Right renal pelvis (tissue), 4 donors: ENCODE results near the gene ZNF148. TPM values are rescaled to one million over a fixed set of nuclear protein-coding genes. Genes with fewer than 3 reads are reported as not detected.
A peak's percentile ranks its signal among the peaks of the same experiment; 100 is the strongest.
"Not testable (repeated sequence)": the region's sequence is repeated elsewhere in the genome, so short reads cannot be mapped to it uniquely, and the experiment has no call there.

Experiments
- DNase-seq, 4 donors: peaks; one replicate each; pipeline ENCODE4 v3.0.0-alpha.2; 2013; ENCODE audit warnings: low read depth in 4 of 4, low spot score in 3 of 4, missing footprints in 1 of 4
- polyA plus RNA-seq, 4 donors: library from polyadenylated mRNA; unstranded; fragments of 120-200 nt; gene quantifications; one replicate each; pipeline ENCODE4 v1.2.1, GENCODE V29; 2013; ENCODE audit not compliant: insufficient read length in 4 of 4

Gene ZNF148
- polyA plus RNA-seq, 4 donors: 37.8 to 49.8 (median 48.7) TPM

DNA sequence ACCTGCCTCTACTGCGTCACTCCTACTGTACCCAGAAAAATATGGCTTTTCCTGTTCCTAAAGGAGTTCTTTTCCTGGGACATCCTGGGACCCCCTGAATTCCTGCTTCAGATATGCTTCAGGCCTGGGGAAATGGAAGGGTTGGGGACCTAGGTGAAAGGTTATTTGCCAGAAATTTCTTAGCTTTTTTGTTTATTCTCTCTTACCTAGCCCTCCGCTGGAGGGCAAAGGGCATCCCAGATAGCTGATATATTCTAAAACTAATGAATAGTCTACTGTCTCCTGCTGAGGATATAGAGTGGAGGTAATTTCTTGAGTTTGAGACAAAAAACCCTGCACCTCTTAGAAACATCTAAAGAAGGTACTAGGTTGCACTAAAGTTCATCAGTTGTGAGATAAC is 3.6 kb upstream of the ZNF148 start:
- no peak for DNase-seq

DNA sequence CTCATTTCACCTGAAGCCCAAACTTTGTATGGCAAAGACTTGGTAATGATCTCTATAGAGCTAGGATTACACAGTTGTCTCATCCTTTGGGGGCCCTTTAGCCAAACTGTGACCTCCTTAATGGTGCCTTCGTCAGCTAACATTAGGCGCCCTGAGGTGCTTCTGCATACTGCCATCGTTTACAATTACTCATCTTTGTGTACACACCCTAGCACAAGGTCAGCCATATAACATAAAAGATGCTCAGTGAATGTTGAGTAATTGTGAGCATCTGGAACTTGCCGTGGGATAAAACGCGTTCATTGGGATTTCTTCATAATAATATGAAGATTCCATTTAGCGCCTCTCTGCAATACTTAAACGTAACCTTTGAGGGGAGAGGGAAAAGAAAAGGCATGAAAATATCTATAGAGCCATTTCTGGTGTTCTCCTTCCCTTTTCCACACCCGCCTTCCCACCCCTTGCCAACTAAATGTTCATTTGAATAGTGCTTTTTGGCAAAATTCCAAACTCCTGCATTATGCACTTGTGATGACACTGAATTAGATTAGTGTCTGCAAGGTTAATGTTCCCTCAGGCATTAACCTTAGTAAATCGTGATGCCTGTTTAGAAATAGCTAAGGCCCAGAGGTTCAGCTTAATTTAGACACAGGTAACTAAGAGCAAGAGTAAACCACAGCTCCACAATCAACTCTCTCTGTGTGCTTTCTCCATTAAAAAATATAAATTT is 990 bp upstream of the ZNF148 start:
- DNase-seq: no peak

DNA sequence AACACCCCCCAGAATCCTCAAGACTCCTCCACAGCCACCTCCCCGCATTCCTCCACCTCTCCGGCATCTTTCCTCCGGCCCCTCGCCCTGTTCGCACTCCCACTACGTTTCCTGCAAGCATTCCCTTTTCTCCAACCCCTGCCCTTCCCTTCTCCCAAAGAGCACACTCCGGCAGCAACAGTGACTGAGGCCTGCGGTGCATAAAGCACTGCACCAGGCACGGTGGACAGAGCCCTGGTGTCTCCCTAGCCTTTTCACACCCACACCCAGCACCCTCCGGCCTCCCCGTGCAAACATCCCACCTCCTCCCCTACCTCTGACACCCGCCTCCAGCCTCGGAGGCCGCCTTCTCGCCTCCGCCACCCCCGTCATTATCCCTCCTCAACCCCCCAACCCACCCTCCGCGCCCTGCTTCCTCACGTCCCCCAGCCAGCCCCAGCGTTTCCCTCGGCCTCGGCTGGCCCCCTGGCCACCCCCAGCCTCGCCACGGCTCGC is 577 bp downstream of the ZNF148 start:
- no peak for DNase-seq

DNA sequence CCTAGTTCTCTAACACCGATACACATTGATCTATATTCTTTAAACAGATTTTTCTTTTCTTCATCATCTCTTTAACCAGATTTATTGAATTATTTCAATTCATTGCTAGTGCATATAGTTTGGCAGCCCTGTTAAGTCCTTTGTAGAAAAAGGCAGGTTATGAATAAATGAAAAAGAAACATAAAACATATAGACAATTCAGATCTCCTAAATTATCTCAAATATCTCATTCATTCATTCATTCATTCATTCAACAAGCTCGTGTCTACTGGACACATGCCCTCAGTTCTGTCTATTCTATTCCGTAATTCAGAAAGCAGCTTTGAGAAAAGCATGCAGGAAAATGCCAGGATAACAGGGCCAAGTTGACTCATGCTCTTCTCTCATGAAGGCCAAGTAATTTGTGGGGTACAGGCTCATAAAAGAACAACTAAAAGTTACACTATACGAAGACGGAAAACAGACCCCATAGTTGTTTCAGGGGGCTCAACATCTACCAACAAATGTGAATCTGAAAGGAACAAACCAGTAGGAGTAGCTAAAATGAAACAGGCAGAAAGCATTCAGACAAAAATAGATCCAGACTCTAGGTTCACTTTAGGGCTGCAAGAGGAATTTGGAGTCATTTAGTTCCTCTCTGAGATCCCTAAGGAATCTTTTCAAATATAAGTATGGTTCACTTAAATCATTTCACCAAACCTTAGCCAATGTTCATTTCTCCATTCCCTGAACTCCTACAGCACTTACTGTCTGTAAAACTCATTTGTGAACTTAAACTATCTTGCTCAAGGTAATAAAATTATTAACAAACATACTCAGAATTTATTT is 7.5 kb downstream of the ZNF148 start:
- DNase-seq: no peak

DNA sequence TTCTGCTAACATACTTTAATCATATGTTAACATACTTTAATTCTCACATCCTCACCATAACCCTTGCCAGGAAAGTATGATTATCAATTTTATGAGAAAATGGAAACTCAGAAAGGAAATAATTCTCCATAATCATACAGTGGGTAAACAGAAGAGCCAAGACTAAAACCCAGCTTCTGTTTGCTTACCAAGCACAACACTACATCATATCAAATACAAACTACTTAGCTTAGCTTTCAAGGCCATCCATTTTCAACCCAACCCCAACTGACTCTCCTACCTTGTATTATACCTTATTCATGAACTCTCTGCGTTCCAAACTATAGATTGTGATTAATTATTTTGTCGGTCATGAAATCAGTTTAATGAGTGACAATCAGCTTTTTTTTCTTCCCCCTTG is 9.0 kb downstream of the ZNF148 start:
- DNase-seq: no peak

DNA sequence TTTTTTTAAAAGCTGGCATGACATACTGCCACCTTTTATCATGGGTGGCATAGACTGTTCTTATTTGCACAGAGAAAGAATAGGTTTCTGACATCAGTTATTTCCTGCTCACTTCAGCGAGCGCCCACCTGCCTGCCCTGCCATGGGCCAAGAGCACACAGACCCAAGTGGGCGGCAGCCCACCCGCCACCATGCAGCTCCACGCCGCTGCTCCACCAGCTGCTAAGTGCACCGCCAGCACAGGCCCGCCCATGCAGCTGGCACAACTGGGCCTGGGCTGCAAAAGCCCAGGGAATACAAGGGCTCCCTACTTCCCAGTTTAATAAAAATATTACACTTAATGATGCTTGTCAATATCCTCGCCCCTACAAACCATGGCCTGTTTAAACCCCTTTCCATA is 15.4 kb downstream of the ZNF148 start:
- DNase-seq: no peak

DNA sequence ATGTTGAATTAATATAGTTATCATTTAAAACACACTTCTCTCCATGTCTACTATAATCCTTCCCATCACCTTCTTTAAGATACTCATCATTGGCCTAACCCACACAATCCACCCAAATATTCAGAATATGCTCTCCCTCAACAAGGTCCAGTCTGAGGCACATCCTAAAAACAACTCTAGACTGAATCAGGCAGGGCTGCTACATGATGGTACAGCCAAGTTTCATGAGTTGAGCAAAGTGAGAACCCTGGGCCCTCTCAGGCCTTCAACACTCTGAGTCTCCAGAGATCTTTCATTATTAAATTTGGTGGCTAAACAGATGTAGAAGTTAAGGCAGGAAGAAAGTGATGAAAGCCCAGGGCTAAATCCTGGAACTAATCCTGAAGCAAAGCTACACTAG is 16.2 kb downstream of the ZNF148 start:
- no peak for DNase-seq

DNA sequence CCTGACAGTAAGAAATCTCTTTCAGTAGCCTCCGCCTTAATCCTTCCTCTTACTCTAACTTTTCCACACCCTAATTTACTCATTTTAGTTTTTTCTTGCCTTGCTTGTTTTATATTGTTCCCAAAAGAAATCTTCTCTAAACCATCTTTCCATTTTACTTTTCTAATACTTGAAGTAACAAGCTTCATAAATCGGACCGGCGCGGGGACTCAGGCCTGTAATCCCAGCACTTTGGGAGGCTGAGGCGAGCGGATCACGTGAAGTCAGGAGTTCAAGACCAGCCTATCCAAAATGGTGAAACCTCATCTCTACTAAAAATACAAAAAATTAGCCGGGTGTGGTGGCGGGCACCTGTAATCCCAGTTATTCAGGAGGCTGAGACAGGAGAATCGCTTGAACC is 17.3 kb downstream of the ZNF148 start:
- no peak for DNase-seq

DNA sequence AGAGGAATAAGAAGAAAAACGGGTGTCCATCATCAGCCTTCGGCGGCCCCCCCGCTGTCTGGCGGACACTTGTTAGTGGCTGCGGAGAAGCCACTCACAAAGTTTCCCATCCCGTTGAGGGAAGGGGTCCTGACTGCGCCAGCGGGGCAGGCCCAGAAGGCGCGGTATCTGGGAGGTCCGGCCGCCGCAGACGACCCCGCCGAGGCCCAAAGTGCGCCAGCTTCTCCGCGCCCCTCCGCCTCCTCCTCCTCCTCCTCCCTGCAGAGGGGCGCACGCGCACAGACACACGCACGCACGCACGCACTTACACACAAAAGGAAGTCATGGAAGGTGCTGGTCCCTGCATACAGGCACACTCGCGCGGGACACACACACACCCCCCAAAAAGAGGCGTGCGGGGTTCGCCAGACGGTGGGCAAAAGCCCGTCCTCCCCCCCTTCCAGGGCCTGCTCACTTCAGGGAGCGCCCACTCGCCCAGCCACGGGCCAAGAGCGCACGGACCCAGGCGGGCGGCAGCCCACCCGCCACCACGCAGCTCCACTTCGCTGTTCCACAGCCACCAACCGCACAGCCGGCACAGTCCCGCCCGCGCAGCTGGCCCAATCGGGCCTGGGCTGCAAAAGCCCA is 18.0 kb downstream of the ZNF148 start:
- peak in 2 of 4 donors; percentile 31 to 43 for DNase-seq

DNA sequence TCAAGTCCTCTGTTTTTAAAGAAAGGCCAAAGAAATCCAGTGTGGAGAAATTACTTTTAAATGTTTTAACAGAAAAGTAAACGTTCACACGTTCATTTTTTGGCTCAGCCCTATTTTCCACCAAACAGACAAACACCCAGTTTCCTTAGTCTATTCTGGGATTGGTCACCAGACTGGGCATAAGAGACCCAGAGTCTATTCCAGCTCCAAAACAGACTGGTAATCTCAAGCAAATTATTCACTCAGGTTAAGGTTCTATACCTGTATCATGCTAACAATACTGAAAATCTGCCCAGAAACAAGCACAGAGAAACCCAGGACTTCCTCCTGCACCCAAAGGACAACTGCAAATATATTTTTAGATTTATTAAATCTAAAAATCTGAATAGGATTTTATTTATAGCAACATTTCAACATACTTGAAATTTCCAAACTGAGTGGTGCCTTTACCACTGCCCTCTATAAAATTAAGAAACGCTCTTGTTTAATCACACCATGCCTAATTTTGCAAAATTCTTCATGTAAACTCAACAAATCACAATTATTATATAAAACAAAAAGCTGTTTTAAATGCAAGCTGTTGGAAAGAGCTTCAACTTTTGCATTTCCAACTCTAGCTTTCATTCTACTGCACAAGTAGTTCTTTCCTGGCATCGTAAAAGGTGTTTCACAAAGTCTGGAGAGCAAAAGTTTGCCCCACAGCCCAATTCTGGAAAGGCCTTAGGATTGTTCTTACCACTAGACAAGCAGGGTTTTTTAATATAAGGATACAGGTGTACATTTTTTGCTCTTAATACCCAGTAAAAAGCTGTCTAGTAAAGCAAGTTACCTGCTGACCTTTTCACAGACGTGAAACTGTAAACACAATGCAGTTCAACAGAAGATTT is 18.7 kb downstream of the ZNF148 start:
- DNase-seq: no peak

DNA sequence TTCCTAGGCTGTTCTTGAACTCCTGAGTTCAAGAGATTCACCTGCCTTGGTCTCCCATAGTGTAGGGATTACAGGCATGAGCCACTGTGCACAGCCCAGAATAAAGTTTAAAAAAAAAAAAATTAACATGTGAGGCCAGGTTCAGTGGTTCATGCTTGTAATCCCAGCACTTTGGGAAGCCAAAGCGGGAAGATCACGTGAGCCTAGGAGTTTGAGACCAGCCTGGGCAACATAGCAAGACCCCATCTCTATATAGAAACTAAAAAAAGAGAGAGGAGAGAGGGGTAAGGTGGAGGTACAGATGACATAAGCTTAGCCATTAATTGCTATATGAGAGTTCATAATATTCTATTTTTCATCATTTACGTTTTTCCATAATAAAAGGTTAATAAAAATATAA is 21.5 kb downstream of the ZNF148 start:
- DNase-seq: no peak

DNA sequence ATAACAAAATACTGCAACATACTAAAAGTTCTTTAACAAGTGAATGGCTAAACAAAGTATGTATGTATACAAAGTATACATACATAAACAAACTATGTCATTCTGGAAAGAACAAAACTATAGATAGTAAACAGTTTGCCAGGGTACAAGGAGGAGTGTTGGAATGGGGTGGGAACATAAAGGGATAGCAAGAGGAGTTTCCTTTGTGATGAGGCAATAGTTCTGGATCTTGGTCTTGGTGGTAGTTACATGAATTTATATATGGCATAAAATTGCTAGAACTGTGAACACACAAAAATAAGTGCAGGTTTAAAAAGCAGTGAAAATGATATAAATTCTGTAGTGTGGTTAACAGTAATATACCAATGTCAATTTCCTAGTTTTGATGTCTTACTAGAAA is 22.0 kb downstream of the ZNF148 start:
- DNase-seq: no peak

DNA sequence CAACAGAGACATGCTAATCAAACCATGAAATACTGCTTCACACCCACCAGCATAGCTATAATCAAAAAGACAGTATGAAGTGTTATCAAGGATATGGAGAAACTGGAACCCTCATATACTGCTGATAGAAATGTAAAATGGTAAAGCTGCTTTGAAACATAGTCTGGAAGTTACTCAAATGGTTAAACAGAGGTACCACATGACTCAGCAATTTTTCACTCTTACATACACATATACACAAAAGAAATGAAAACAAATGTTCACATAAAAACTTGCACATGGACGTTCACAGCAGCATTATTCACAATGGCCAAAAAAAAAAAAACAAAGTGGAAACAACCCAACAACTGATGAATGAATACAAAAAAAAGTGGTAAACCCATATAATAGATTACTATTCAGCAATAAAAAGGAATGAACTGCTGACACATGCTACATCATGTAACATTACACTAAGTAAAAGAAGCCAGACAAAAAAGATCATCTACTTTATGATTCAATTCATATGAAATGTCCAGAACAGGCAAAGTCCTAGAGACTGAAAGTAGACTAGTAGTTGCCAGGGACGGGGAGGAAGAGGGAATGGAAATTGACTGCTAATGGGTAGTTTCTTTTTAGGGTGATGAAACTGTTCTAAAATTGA is 23.2 kb downstream of the ZNF148 start:
- no peak for DNase-seq

DNA sequence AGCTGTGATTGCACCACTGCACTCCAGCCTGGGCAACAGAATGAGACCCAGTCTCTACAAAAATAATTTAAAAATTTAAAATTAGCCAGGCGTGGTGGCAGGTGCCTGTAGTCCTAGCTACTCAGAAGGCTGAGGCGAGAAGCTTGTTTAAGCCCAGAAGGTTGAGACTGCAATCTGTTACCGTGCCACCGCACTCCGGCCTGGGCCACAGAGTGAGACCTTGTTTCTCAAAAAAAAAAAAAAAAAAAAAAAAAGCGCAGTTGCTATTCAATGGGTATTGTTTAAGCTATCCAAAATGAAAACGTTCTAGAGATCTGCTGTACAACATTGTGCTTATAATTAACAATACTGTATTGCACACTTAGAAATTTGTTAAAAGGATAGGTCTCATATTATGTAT is 24.0 kb downstream of the ZNF148 start:
- no peak for DNase-seq

DNA sequence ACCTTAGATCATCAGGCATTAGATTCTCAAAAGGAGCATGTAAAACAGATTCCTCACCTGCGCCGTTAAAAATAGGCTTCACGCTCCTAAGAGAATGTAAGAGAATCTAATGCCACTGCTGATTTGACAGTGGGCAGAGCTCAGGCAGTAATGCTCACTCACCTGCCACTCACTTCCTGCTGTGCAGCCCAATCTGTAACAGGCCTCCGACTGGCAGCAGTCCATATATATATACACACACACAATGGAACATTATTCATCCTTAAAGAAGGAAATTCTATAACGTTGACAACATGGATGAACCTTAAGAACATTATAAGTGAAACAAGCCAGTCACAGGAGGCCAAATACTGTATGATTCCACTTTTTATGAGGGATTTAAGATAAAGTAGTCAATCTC is 24.5 kb downstream of the ZNF148 start:
- no peak for DNase-seq

DNA sequence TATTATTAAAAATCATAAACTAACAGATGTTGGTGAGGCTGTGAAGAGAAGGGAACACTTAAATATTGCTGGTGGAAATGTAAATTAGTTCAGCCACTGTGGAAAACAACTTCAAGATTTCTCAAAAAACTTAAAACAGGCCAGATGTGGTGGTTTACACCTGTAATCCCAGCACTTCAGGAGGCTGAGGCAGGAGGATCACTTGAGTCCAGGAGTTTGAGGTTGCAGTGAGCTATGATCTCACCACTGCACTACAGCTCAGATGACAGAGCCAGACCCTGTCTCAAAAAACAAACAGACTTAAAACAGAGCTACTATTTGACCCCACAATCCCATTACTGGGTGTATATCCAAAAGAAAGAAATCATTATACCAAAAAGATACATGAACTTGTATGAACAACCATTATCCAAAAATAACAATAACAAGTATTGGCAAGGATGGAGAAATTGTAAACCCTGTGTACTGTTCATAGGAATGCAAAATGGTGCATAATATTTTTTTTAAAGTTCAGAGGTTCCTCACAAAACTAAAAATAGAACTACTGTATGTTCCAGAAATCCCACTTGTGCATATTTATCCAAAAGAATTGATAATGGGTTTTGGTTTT is 25.5 kb downstream of the ZNF148 start:
- no peak for DNase-seq

DNA sequence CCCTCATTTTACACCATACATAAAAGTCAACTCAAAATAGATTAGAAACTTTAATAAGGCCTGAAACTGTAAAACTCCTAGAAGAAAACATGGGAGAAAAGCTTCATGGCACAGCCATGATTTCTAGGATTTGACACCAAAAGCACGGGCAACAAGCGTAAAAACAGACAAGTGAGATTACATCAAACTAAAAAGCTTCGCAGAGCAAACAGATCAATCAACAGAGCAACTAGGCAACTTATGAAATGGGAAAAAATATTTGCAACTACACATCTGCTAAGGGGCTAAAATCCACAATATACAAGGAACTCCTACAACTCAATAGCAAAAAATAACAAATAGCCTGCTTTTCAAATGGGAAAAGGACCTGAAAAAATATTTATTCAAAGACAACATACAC is 26.1 kb downstream of the ZNF148 start:
- DNase-seq: no peak

DNA sequence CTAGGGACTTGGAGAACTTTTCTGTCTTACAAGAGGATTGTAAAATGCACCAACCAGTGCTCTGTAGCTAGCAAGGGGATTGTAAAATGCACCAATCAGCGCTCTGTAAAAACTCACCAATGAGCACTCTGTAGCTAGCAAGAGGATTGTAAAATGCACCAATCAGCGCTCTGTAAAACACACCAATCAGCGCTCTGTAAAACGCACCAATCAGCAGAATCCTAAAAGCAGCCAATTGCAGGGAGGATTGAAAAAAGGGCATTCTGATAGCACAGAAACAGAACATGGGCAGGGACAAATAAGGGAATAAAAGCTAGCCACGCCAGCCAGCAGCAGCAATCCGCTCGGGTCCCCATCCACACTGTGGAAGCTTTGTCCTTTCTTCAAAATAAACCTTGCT is 31.8 kb downstream of the ZNF148 start:
- DNase-seq: not testable (repeated sequence)

DNA sequence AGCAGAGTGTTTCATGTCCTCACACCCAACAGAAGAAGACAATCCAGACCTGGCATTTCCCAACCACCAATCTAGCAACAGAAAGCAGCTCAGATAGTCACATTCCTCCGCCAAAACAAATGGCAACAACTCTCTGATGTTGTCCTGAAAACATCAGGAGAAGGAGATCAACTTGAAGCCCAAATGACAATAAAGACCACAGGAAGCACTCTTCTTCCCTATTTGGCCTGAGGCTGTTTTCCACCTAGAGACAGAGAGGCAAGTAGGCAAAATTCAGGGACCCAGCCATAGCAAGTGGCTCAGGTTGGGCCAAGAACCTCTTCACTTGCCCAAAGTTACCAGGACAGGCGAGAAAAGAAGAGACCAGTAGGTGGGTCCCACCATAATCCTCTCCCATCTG is 35.0 kb downstream of the ZNF148 start:
- no peak for DNase-seq

DNA sequence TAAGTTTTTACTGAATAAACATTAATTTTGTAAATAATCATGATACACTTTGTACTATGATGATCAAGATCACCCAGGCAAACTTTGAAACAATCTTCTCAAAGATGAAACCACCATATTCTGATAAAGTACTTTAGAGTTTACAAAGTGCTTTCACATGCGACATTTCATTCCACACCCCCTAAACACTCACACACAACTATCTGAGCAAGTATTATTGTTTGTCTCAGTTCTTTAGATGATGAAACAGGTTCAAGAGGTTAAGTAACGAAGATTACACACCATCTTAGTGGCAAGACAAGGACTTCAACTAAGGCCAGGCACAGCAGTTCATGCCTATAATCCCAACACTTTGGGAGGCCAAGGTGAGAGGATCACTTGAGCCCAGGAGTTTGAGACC is 37.6 kb downstream of the ZNF148 start:
- no peak for DNase-seq
